Body of pancreas (tissue), 4 donors: ENCODE data around the gene ENTHD1. TPM values are rescaled to one million over a fixed set of nuclear protein-coding genes. Genes with fewer than 3 reads are reported as not detected.

Experiments
- ATAC-seq: fragments of 150-250 bp; one replicate; pipeline ENCODE4 v1.9.1; 2016
- DNase-seq, 4 donors: peaks; one replicate each; pipeline ENCODE4 v3.0.0-alpha.2; 2019
- H3K27ac ChIP-seq, 4 donors: fragments of 200-600 bp; sonication (generic); 1 replicate in 3 of 4; 2 replicates in 1 of 4; pipeline versions ENCODE4 v1.5.1 to v1.6.1; 2016 to 2019; ENCODE audit warnings: mild to moderate bottlenecking in 1 of 4, mixed read lengths in 1 of 4, moderate library complexity in 1 of 4
- H3K27me3 ChIP-seq, 2 donors: fragments of 200-600 bp; sonication (generic); one replicate each; pipeline ENCODE4 v1.6.0; 2016; ENCODE audit warnings: mild to moderate bottlenecking in 1 of 2
- H3K36me3 ChIP-seq, 2 donors: fragments of 200-600 bp; sonication (generic); replicated peaks in 1 of 2; 2 replicates each; pipeline ENCODE4 v1.5.1; 2016; ENCODE audit warnings: low read depth in 2 of 2; ENCODE audit not compliant: insufficient read depth in 1 of 2
- H3K4me1 ChIP-seq: fragments of 200-600 bp; sonication (generic); one replicate; pipeline ENCODE4 v1.6.0; 2016
- H3K4me3 ChIP-seq, 2 donors: fragments of 200-600 bp; sonication (generic); 1 replicate in 1 of 2; 2 replicates in 1 of 2; pipeline ENCODE4 v1.5.1; 2016 to 2019
- H3K9me3 ChIP-seq, 3 donors: fragments of 200-600 bp; sonication (generic); 1 replicate in 2 of 3; 2 replicates in 1 of 3; pipeline ENCODE4 v1.5.1; 2016
- CTCF ChIP-seq, 7 experiments: fragments of 450-650 bp in 4 of 7; fragments of 200-600 bp in 3 of 7; sonication (generic) in 3 of 7; IDR thresholded peaks; one replicate each; pipeline ENCODE4 v1.5.1; 2016 to 2019; ENCODE audit warnings: antibody characterized with exemption in 7 of 7
- POLR2A ChIP-seq, 3 donors: fragments of 450-650 bp; IDR thresholded peaks; one replicate each; pipeline ENCODE4 v1.6.1; 2016; ENCODE audit warnings: antibody characterized with exemption in 3 of 3, mild to moderate bottlenecking in 2 of 3
- WGBS, 2 donors: methylation state at CpG; one replicate each; pipeline ENCODE4 v1.1.5; 2017; 5-methylcytosine and 5-hydroxymethylcytosine counted together
- intact Hi-C: fragments of 100-400 bp; cut with DNase I; formaldehyde crosslinking; loops from one replicate; pipeline ENCODE4 v1.15.1; 2023
- total RNA-seq, 2 donors: library from RNA; depleted of rRNA; stranded (reverse); fragments of >200 nt; gene quantifications; one replicate each; pipeline ENCODE4 v1.1.0, GENCODE V29; 2016

ENTHD1 gene
- total RNA-seq, 2 donors from 2014 or later = not detected

- WGBS, 2 donors = 9 to 13% methylated on average over 5 of the region's 5 CpGs
- Histone ChIP-seq H3K9me3 (no peaks in the 10 kb centered on the region), H3K36me3 (no peaks in the 10 kb centered on the region), H3K27me3 (no peaks in the 10 kb centered on the region), H3K4me3 (no peak overlapping the region), H3K27ac (peak overlapping the region in 1 of 4 donors; percentile 9), H3K4me1 (peaks cover 18% of the 10 kb centered on the region)
- TF ChIP-seq CTCF (IDR thresholded peaks at IDR 0.05) (no peak), POLR2A (IDR thresholded peaks at IDR 0.05) (no peak)
- ATAC-seq = peak; percentile 33
- intact Hi-C loops = no loop called here
- DNase-seq = peak in 3 of 4 donors; percentile 39 to 52 (median 51)
Observed at GRCh38 chr22:39923696-39924095, 30.1 kb upstream of the ENTHD1 start.

GRCh38 chr22:39920134-39920743 lies 26.7 kb upstream of the ENTHD1 start:
- H3K4me3 ChIP-seq = no peak overlapping the region
- TF ChIP-seq CTCF (IDR thresholded peaks at IDR 0.05) = no peak
- TF ChIP-seq POLR2A (IDR thresholded peaks at IDR 0.05) = no peak
- H3K9me3 ChIP-seq = no peaks in the 10 kb centered on the region
- 82 to 86% methylated on average over 8 of the region's 8 CpGs for WGBS, 2 donors
- H3K36me3 ChIP-seq = no peaks in the 10 kb centered on the region
- ATAC-seq (no peak), DNase-seq (no peak)
- peaks cover 15% of the 10 kb centered on the region for H3K4me1 ChIP-seq
- intact Hi-C loops = no loop called here
- H3K27me3 ChIP-seq = no peaks in the 10 kb centered on the region
- no peak overlapping the region for H3K27ac ChIP-seq

- no peaks in the 10 kb centered on the region for H3K36me3 ChIP-seq
- peaks cover 4% of the 10 kb centered on the region for H3K4me1 ChIP-seq
- no peak overlapping the region for H3K27ac ChIP-seq
- peak in 1 of 4 donors; percentile 13 for DNase-seq
- intact Hi-C loops = no loop called here
- no peaks in the 10 kb centered on the region for H3K27me3 ChIP-seq
- no peak overlapping the region for H3K4me3 ChIP-seq
- H3K9me3 ChIP-seq = no peaks in the 10 kb centered on the region
- ATAC-seq = no peak
- WGBS, 2 donors = 45 to 54% methylated on average over 12 of the region's 12 CpGs
- no peak for TF ChIP-seq CTCF (IDR thresholded peaks at IDR 0.05)
- TF ChIP-seq POLR2A (IDR thresholded peaks at IDR 0.05) = no peak
Observed at GRCh38 chr22:39917776-39918495, 24.4 kb upstream of the ENTHD1 start.

GRCh38 chr22:39917197-39917643 lies 23.7 kb upstream of the ENTHD1 start:
- no peak overlapping the region for H3K27ac ChIP-seq
- H3K4me1 ChIP-seq = peaks cover 4% of the 10 kb centered on the region
- TF ChIP-seq CTCF (IDR thresholded peaks at IDR 0.05) (no peak), POLR2A (IDR thresholded peaks at IDR 0.05) (no peak)
- H3K9me3 ChIP-seq = no peaks in the 10 kb centered on the region
- H3K4me3 ChIP-seq = no peak overlapping the region
- intact Hi-C loops = no loop called here
- H3K27me3 ChIP-seq = no peaks in the 10 kb centered on the region
- ATAC-seq = no peak
- 75 to 78% methylated on average over 5 of the region's 5 CpGs for WGBS, 2 donors
- DNase-seq = no peak
- no peaks in the 10 kb centered on the region for H3K36me3 ChIP-seq
